HG03064 (cell line): Measurements from ENCODE around the gene RAP1GAP.

ENCODE experiments used
- ATAC-seq: cut with Tn5 transposase; IDR thresholded peaks from one replicate; pipeline ENCODE4 v1.9.1; 2021; ENCODE audit warnings: low read depth; ENCODE audit not compliant: unreplicated experiment

Gene RAP1GAP

DNA sequence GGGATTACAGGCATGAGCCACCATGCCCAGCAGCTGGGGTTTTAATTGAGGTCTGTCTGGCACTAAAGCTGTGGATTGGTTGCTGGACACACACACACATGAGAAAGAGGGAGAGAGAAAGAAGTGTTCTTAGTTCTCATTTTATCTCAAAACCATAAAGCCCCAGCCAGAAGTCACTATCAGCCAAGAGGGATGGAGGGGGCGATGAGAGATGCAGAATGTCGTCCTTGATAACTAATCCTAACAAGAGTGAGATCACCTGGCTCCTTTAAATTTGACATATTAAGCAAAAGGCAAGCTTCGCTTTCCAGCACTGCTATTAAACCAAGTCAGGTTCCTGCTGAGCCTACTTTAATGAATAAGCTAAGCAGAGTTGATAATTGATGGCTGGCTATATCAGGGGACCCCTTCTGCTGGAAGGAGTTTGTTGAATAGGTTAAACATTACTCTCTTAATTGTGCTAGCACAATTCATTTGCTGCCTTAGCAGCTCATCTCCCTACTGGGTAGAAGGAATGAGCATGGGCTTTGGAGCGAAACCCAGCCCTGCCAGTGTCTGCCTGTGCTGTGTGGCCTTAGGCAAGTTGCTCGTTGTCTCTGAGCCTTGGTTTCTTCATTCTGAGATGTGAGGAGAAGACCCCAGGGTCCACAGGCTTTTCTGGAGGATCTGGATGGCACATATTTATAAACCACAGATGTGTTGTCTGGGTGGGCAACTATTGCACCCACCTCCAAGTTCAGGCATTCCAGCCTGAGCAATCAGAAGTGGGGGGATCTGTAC is 109.2 kb downstream of the RAP1GAP start:
- ATAC-seq: no peak

DNA sequence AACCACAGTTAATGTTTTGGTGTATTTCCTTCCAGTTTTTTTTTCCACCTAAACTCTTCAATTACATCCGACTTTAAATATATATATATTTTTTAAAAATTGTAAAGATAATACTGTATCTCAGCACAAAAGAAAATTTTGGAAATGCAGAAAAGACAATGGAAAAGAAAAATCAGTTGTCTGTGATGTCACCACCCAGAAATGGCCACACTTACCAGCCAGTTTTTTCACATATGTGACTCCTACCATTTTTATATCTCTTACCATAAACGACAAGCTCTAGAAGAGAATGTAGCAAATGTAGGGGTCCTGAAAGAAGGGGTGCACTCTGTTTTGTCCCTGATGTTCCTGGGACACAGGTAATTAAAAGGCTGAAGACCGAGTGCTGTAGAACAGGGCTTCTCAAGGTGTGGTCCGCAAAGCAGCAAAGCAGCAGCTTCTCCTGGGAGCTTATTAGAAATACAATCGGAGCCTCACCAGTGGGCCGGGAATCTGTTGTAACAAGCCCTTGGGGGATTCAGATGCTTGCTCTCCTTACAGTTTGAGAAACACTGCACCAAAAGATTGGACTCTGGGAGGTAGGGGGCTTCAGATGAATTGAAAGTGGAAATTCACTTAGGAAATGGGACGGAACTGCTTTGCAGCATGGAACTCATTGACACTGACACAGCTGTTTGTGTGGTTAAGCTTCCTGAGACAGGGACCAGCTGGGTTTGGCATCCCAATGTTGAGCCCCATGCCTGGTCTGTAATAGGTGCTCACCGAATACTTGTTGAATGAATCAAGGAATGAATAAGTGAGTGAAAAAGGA is 115.8 kb downstream of the RAP1GAP start:
- no peak for ATAC-seq

DNA sequence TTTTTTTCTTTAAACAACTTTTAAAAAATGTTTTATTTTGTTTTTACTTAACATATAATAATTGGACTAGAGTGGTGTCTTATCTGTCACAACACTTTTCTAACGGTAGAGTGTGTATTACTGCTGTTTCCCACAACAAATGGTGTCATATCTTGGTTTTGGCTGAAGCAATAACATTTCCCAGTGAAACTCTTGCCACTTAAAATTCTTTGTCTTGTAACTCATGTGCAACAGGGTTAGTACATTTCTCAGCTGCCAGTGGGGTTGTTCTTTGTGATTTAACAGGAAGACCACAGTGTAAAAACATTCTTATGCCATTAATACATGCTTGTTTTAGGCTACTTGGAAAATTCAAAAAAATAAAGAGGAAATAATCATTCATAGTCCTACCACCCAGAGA is 116.4 kb downstream of the RAP1GAP start:
- no peak for ATAC-seq

DNA sequence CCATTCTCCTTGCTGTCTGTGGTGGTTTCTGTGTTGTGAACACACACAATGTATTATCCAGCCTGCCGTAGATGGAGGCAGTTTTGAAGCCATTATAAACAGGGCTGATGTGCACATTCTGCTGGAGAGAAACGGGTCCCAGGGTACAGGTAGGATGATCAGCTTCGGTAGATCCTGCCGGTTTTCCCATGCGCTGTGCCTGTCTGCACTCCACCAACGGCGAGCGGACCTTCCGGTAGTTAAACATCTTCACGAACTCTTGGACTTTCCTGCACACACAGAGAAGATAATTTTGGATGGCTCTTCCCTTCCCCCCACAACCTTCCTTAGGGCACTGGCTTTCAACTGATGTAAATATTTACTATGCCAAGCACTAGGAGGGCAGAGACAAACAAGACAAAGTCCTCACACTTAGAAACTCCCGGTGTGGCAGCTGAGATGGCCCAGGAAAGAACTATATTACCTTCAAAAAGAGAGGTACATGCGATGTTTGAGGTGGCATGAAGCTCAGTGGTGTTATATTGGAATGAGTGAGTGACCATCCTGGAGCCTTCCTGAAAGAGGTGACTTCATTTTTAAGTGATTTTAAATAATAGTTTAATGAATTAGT is 118.2 kb downstream of the RAP1GAP start:
- ATAC-seq: no peak

DNA sequence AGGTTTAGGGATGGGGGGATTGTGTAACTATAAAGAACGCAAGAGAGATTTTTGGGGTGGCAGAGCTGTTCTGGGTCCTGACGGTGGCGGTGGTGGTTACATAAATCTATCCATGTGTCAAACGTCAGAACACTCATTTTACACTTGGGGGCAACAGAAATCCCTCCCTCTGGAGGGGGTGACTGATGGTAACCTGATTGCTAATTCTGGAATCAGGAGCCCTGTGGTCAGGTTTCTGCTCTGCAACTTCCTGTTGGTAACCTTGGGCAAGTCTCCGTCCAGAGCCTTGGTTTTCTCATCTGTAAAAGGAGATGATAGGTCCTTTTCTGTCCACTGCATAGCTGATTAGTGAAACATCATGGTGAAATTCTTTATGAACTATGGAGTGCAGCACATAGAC is 119.1 kb downstream of the RAP1GAP start:
- no peak for ATAC-seq

DNA sequence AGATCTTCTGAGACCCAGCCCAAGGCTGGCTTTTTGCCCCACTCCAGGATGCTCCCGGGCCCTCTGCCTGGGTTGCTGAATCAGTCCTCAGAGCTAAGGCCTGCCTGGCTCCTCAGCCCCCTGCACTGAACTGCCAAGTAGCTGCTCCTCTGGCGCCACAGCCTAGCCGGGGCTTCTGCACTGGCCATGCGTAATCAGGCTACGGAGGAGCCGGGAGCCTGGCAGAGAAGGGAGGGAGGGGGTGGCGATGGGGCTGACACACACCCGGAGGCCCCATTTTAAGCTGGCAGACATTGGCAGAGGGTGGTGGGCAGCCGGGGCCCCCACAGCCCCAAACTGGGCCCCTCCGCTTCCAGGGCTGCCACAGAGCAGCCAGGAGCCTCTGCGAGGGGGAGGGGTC is 121.3 kb downstream of the RAP1GAP start:
- no peak for ATAC-seq
